ENCODE results near the gene SHKBP1. TPM values are rescaled to one million over a fixed set of nuclear protein-coding genes. Genes with fewer than 3 reads are reported as not detected.
"Not testable (repeated sequence)": the region's sequence is repeated elsewhere in the genome, so short reads cannot be mapped to it uniquely, and the experiment has no call there.

The SHKBP1 gene
- total RNA-seq, 1 donor from 2014 or later = 51.6 TPM

- H3K4me1 ChIP-seq = peaks cover 2% of the 10 kb centered on the region
- TF ChIP-seq POLR2A (IDR thresholded peaks at IDR 0.05) (no peak), CTCF (IDR thresholded peaks at IDR 0.05) (no peak), POLR2AphosphoS5 (IDR thresholded peaks at IDR 0.05; ENCODE audit: insufficient read depth in 1 of 2, low read depth in 1 of 2) (no peak)
- no peaks in the 10 kb centered on the region for H3K27me3 ChIP-seq
- H3K36me3 ChIP-seq = no peaks in the 10 kb centered on the region
- no peak overlapping the region for H3K27ac ChIP-seq
- intact Hi-C loops (cut with DNase I) = no loop called here
- DNase-seq (ENCODE audit: extremely low spot score in 2 of 2) = no peak
- H3K9me3 ChIP-seq = no peaks in the 10 kb centered on the region
- H3K4me3 ChIP-seq = no peak overlapping the region
These were observed 14.7 kb upstream of the SHKBP1 start for GRCh38 chr19:40561947-40562346.

- H3K9me3 ChIP-seq; H3K36me3 ChIP-seq; DNase-seq (ENCODE audit: extremely low spot score in 2 of 2); intact Hi-C loops (cut with DNase I); H3K27me3 ChIP-seq; H3K27ac ChIP-seq; H3K4me3 ChIP-seq: not testable (repeated sequence)
- peaks cover 18% of the 10 kb centered on the region for H3K4me1 ChIP-seq
These were observed 12.1 kb upstream of the SHKBP1 start for GRCh38 chr19:40564535-40564934.

GRCh38 chr19:40565355-40565754 lies 11.3 kb upstream of the SHKBP1 start:
- intact Hi-C loops (cut with DNase I) = no loop called here
- Histone ChIP-seq H3K4me1 (peaks cover 22% of the 10 kb centered on the region), H3K9me3 (no peaks in the 10 kb centered on the region), H3K27me3 (peaks cover 4% of the 10 kb centered on the region), H3K27ac (no peak overlapping the region), H3K36me3 (no peaks in the 10 kb centered on the region), H3K4me3 (no peak overlapping the region)
- no peak for DNase-seq (ENCODE audit: extremely low spot score in 2 of 2)
- TF ChIP-seq CTCF (IDR thresholded peaks at IDR 0.05) = no peak
- TF ChIP-seq POLR2A (IDR thresholded peaks at IDR 0.05) = no peak
- no peak for TF ChIP-seq POLR2AphosphoS5 (IDR thresholded peaks at IDR 0.05; ENCODE audit: insufficient read depth in 1 of 2, low read depth in 1 of 2)

- Histone ChIP-seq H3K27ac (no peak overlapping the region), H3K4me1 (peaks cover 22% of the 10 kb centered on the region), H3K27me3 (peaks cover 4% of the 10 kb centered on the region), H3K9me3 (no peaks in the 10 kb centered on the region), H3K4me3 (no peak overlapping the region), H3K36me3 (no peaks in the 10 kb centered on the region)
- no peak for TF ChIP-seq POLR2A (IDR thresholded peaks at IDR 0.05)
- no peak for TF ChIP-seq POLR2AphosphoS5 (IDR thresholded peaks at IDR 0.05; ENCODE audit: insufficient read depth in 1 of 2, low read depth in 1 of 2)
- no peak for TF ChIP-seq CTCF (IDR thresholded peaks at IDR 0.05)
- DNase-seq (ENCODE audit: extremely low spot score in 2 of 2) = no peak
- intact Hi-C loops (cut with DNase I) = no loop called here
These were observed 10.7 kb upstream of the SHKBP1 start for GRCh38 chr19:40565910-40566495.

- no peak overlapping the region for H3K27ac ChIP-seq
- TF ChIP-seq CTCF (IDR thresholded peaks at IDR 0.05) = no peak
- TF ChIP-seq POLR2AphosphoS5 (IDR thresholded peaks at IDR 0.05; ENCODE audit: insufficient read depth in 1 of 2, low read depth in 1 of 2) = no peak
- no peak for TF ChIP-seq POLR2A (IDR thresholded peaks at IDR 0.05)
- intact Hi-C loops (cut with DNase I) = no loop called here
- H3K36me3 ChIP-seq = no peaks in the 10 kb centered on the region
- H3K4me1 ChIP-seq = peaks cover 22% of the 10 kb centered on the region
- H3K27me3 ChIP-seq = peaks cover 4% of the 10 kb centered on the region
- peak overlapping the region; percentile 37 to 43 for H3K4me3 ChIP-seq
- no peak for DNase-seq (ENCODE audit: extremely low spot score in 2 of 2)
- no peaks in the 10 kb centered on the region for H3K9me3 ChIP-seq
These were observed 9.5 kb upstream of the SHKBP1 start for GRCh38 chr19:40567040-40567749.
